ENCODE data around the gene MAL. TPM values are rescaled to one million over a fixed set of nuclear protein-coding genes. Genes with fewer than 3 reads are reported as not detected.
"Not testable (repeated sequence)": the region's sequence is repeated elsewhere in the genome, so short reads cannot be mapped to it uniquely, and the experiment has no call there.

Gene MAL
- total RNA-seq, 1 experiment from 2014 or later = not detected

- no peaks in the 10 kb centered on the region for H3K27me3 ChIP-seq (replicated peaks; ENCODE audit: control insufficient read depth, insufficient read depth, low read length)
- intact Hi-C loops (cut with micrococcal nuclease; ENCODE audit: unreplicated experiment) = no loop called here
- TF ChIP-seq CTCF (IDR thresholded peaks at IDR 0.05; ENCODE audit: insufficient read depth in 1 of 2, low read depth in 1 of 2, low read length in 1 of 2, severe bottlenecking in 1 of 2, unreplicated experiment in 1 of 2) = no peak
- Mint-ChIP-seq H3K4me3 (ENCODE audit: unreplicated experiment) (no peak overlapping the region), H3K27me3 (ENCODE audit: insufficient read depth, unreplicated experiment) (no peaks in the 10 kb centered on the region), H3K27ac (ENCODE audit: unreplicated experiment) (no peak overlapping the region), H3K36me3 (ENCODE audit: insufficient read depth, unreplicated experiment) (peaks cover 54% of the 10 kb centered on the region), H3K9me3 (ENCODE audit: unreplicated experiment) (no peaks in the 10 kb centered on the region), H3K4me1 (ENCODE audit: low read depth, unreplicated experiment) (no peaks in the 10 kb centered on the region)
- H3K4me1 ChIP-seq = no peaks in the 10 kb centered on the region
- H3K4me3 ChIP-seq (ENCODE audit: low read depth, low read length) = no peak overlapping the region
- DNase-seq = no peak
- no peaks in the 10 kb centered on the region for H3K9me3 ChIP-seq
- BruUV-seq (replicated peaks) = no TSS peak
- H3K36me3 ChIP-seq (ENCODE audit: control insufficient read depth, insufficient read depth, low read length) = peaks cover 3% of the 10 kb centered on the region
- CTCF ChIA-PET = no interaction called here
- POLR2A ChIA-PET = no interaction called here
Observed at GRCh38 chr2:95091885-95092555, 66.5 kb downstream of the MAL start.

- H3K27me3 Mint-ChIP-seq (ENCODE audit: insufficient read depth, unreplicated experiment); CTCF ChIA-PET; H3K4me3 ChIP-seq (ENCODE audit: low read depth, low read length); H3K4me1 Mint-ChIP-seq (ENCODE audit: low read depth, unreplicated experiment); DNase-seq; H3K9me3 ChIP-seq; H3K9me3 Mint-ChIP-seq (ENCODE audit: unreplicated experiment); H3K27me3 ChIP-seq (replicated peaks; ENCODE audit: control insufficient read depth, insufficient read depth, low read length); H3K4me1 ChIP-seq; H3K4me3 Mint-ChIP-seq (ENCODE audit: unreplicated experiment); intact Hi-C loops (cut with micrococcal nuclease; ENCODE audit: unreplicated experiment); BruUV-seq (replicated peaks); POLR2A ChIA-PET; H3K36me3 ChIP-seq (ENCODE audit: control insufficient read depth, insufficient read depth, low read length); H3K27ac Mint-ChIP-seq (ENCODE audit: unreplicated experiment): not testable (repeated sequence)
- peaks cover 78% of the 10 kb centered on the region for H3K36me3 Mint-ChIP-seq (ENCODE audit: insufficient read depth, unreplicated experiment)
Observed at GRCh38 chr2:95098273-95098672, 72.8 kb downstream of the MAL start.

- Histone ChIP-seq H3K4me3 (ENCODE audit: low read depth, low read length) (no peak overlapping the region), H3K27me3 (replicated peaks; ENCODE audit: control insufficient read depth, insufficient read depth, low read length) (no peaks in the 10 kb centered on the region), H3K36me3 (ENCODE audit: control insufficient read depth, insufficient read depth, low read length) (no peaks in the 10 kb centered on the region; the same call in 1 of the 2 replicates), H3K4me1 (no peaks in the 10 kb centered on the region), H3K9me3 (no peaks in the 10 kb centered on the region)
- TF ChIP-seq CTCF (IDR thresholded peaks at IDR 0.05; ENCODE audit: insufficient read depth in 1 of 2, low read depth in 1 of 2, low read length in 1 of 2, severe bottlenecking in 1 of 2, unreplicated experiment in 1 of 2) = no peak
- ChIA-PET CTCF (no interaction called here), POLR2A (no interaction called here)
- no peaks in the 10 kb centered on the region for H3K9me3 Mint-ChIP-seq (ENCODE audit: unreplicated experiment)
- intact Hi-C loops (cut with micrococcal nuclease; ENCODE audit: unreplicated experiment) = no loop called here
- H3K36me3 Mint-ChIP-seq (ENCODE audit: insufficient read depth, unreplicated experiment) = peaks cover 77% of the 10 kb centered on the region
- no peak for DNase-seq
- no peak overlapping the region for H3K4me3 Mint-ChIP-seq (ENCODE audit: unreplicated experiment)
- no peaks in the 10 kb centered on the region for H3K4me1 Mint-ChIP-seq (ENCODE audit: low read depth, unreplicated experiment)
- no peaks in the 10 kb centered on the region for H3K27me3 Mint-ChIP-seq (ENCODE audit: insufficient read depth, unreplicated experiment)
- BruUV-seq (replicated peaks) = no TSS peak
- no peak overlapping the region for H3K27ac Mint-ChIP-seq (ENCODE audit: unreplicated experiment)
Observed at GRCh38 chr2:95099910-95100309, 74.4 kb downstream of the MAL start.

Other genes with a start within 250 kb of the MAL start
- not detected in 2 replicates for gene TEKT4, start 154.3 kb upstream of the MAL start, total RNA-seq (2022)
- 80.5 and 90.0 TPM in 2 replicates for gene MRPS5, start 96.1 kb downstream of the MAL start, total RNA-seq (2022)
- gene ZNF514, start 134.1 kb downstream of the MAL start, total RNA-seq (2022) = 20.0 and 21.9 TPM in 2 replicates
- gene ZNF2, start 140.1 kb downstream of the MAL start, total RNA-seq (2022) = 3.8 and 4.2 TPM in 2 replicates
- gene ZNF892, start 181.8 kb downstream of the MAL start, total RNA-seq (2022) = 3.4 and 3.5 TPM in 2 replicates
- 0.82 and 1.5 TPM in 2 replicates for gene PROM2, start 248.7 kb downstream of the MAL start, total RNA-seq (2022)

Measured in Caco-2 (cell line).